Vagina (tissue), 2 donors: ENCODE data around the gene PRX.

ENCODE experiments used
- POLR2A ChIP-seq, 2 donors: fragments of 450-650 bp; IDR thresholded peaks; one replicate each; pipeline ENCODE4 v1.6.1; 2017; ENCODE audit warnings: antibody characterized with exemption in 2 of 2, mild to moderate bottlenecking in 2 of 2, moderate library complexity in 2 of 2
- TF ChIP-seq, protein P1 (sequence below), 3 experiments: fragments of 450-650 bp in 2 of 3; fragments of 200-600 bp in 1 of 3; sonication (generic) in 1 of 3; IDR thresholded peaks; one replicate each; pipeline ENCODE4 v1.5.1; 2017 to 2019; ENCODE audit warnings: antibody characterized with exemption in 3 of 3, mild to moderate bottlenecking in 2 of 3, moderate library complexity in 2 of 3

DNA sequence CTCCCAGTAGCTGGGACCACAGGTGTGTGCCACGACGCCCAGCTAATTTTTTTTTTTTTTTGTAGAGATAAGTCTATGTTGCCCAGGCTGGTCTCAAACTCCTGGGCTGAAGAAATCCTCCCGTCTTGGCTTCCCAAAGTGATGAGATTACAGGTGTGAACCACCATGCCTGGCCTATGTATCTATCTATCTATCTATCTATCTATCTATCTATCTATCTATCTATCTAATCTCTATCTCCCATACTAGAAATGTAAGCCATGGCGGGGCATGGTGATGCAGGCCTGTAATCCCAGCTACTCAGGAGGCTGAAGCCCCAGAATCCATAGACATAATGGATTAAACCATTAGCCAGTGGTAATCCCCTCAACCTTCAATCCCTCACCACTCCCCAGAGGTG is 37.5 kb upstream of the PRX start:
- TF ChIP-seq, protein P1, sequence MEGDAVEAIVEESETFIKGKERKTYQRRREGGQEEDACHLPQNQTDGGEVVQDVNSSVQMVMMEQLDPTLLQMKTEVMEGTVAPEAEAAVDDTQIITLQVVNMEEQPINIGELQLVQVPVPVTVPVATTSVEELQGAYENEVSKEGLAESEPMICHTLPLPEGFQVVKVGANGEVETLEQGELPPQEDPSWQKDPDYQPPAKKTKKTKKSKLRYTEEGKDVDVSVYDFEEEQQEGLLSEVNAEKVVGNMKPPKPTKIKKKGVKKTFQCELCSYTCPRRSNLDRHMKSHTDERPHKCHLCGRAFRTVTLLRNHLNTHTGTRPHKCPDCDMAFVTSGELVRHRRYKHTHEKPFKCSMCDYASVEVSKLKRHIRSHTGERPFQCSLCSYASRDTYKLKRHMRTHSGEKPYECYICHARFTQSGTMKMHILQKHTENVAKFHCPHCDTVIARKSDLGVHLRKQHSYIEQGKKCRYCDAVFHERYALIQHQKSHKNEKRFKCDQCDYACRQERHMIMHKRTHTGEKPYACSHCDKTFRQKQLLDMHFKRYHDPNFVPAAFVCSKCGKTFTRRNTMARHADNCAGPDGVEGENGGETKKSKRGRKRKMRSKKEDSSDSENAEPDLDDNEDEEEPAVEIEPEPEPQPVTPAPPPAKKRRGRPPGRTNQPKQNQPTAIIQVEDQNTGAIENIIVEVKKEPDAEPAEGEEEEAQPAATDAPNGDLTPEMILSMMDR (IDR thresholded peaks at IDR 0.05), result no peak
- TF ChIP-seq POLR2A (IDR thresholded peaks at IDR 0.05), result no peak
